ENCODE data around the gene SLC35F4. TPM values are rescaled to one million over a fixed set of nuclear protein-coding genes. Genes with fewer than 3 reads are reported as not detected.

Gene SLC35F4
- total RNA-seq, 1 experiment from 2014 or later, result not detected

- no peak for TF ChIP-seq CTCF (IDR thresholded peaks at IDR 0.05; ENCODE audit: insufficient read depth in 1 of 2, low read depth in 1 of 2, low read length in 1 of 2, severe bottlenecking in 1 of 2, unreplicated experiment in 1 of 2)
- intact Hi-C loops (cut with micrococcal nuclease; ENCODE audit: unreplicated experiment), result no loop called here
- no TSS peak for BruUV-seq (replicated peaks)
- Histone ChIP-seq H3K9me3 (no peaks in the 10 kb centered on the region), H3K27me3 (replicated peaks; ENCODE audit: control insufficient read depth, insufficient read depth, low read length) (no peaks in the 10 kb centered on the region), H3K36me3 (ENCODE audit: control insufficient read depth, insufficient read depth, low read length) (no peaks in the 10 kb centered on the region), H3K4me3 (ENCODE audit: low read depth, low read length) (no peak overlapping the region), H3K4me1 (no peaks in the 10 kb centered on the region)
- ChIA-PET POLR2A (no interaction called here), CTCF (no interaction called here)
- H3K9me3 Mint-ChIP-seq (ENCODE audit: unreplicated experiment), result no peaks in the 10 kb centered on the region
- no peaks in the 10 kb centered on the region for H3K4me1 Mint-ChIP-seq (ENCODE audit: low read depth, unreplicated experiment)
- H3K27me3 Mint-ChIP-seq (ENCODE audit: insufficient read depth, unreplicated experiment), result peaks cover 5% of the 10 kb centered on the region
- no peak overlapping the region for H3K27ac Mint-ChIP-seq (ENCODE audit: unreplicated experiment)
- DNase-seq, result no peak
- H3K36me3 Mint-ChIP-seq (ENCODE audit: insufficient read depth, unreplicated experiment), result no peaks in the 10 kb centered on the region
- H3K4me3 Mint-ChIP-seq (ENCODE audit: unreplicated experiment), result no peak overlapping the region
Observed at GRCh38 chr14:57573173-57573572, 292.7 kb downstream of the SLC35F4 start.

- Histone ChIP-seq H3K9me3 (no peaks in the 10 kb centered on the region), H3K4me1 (no peaks in the 10 kb centered on the region), H3K27me3 (replicated peaks; ENCODE audit: control insufficient read depth, insufficient read depth, low read length) (no peaks in the 10 kb centered on the region), H3K4me3 (ENCODE audit: low read depth, low read length) (no peak overlapping the region), H3K36me3 (ENCODE audit: control insufficient read depth, insufficient read depth, low read length) (no peaks in the 10 kb centered on the region)
- BruUV-seq (replicated peaks), result no TSS peak
- H3K9me3 Mint-ChIP-seq (ENCODE audit: unreplicated experiment), result no peaks in the 10 kb centered on the region
- H3K4me1 Mint-ChIP-seq (ENCODE audit: low read depth, unreplicated experiment), result no peaks in the 10 kb centered on the region
- no peak for DNase-seq
- intact Hi-C loops (cut with micrococcal nuclease; ENCODE audit: unreplicated experiment), result no loop called here
- H3K27me3 Mint-ChIP-seq (ENCODE audit: insufficient read depth, unreplicated experiment), result peaks cover 6% of the 10 kb centered on the region
- H3K4me3 Mint-ChIP-seq (ENCODE audit: unreplicated experiment), result no peak overlapping the region
- H3K27ac Mint-ChIP-seq (ENCODE audit: unreplicated experiment), result no peak overlapping the region
- ChIA-PET CTCF (no interaction called here), POLR2A (no interaction called here)
- no peak for TF ChIP-seq CTCF (IDR thresholded peaks at IDR 0.05; ENCODE audit: insufficient read depth in 1 of 2, low read depth in 1 of 2, low read length in 1 of 2, severe bottlenecking in 1 of 2, unreplicated experiment in 1 of 2)
- no peaks in the 10 kb centered on the region for H3K36me3 Mint-ChIP-seq (ENCODE audit: insufficient read depth, unreplicated experiment)
Observed at GRCh38 chr14:57568554-57568953, 297.3 kb downstream of the SLC35F4 start.

GRCh38 chr14:57567220-57567619, 298.7 kb downstream of the SLC35F4 start:
- no peak for TF ChIP-seq CTCF (IDR thresholded peaks at IDR 0.05; ENCODE audit: insufficient read depth in 1 of 2, low read depth in 1 of 2, low read length in 1 of 2, severe bottlenecking in 1 of 2, unreplicated experiment in 1 of 2)
- H3K27me3 Mint-ChIP-seq (ENCODE audit: insufficient read depth, unreplicated experiment), result peaks cover 13% of the 10 kb centered on the region
- Histone ChIP-seq H3K4me3 (ENCODE audit: low read depth, low read length) (no peak overlapping the region), H3K9me3 (no peaks in the 10 kb centered on the region), H3K36me3 (ENCODE audit: control insufficient read depth, insufficient read depth, low read length) (no peaks in the 10 kb centered on the region), H3K4me1 (no peaks in the 10 kb centered on the region), H3K27me3 (replicated peaks; ENCODE audit: control insufficient read depth, insufficient read depth, low read length) (no peaks in the 10 kb centered on the region)
- H3K9me3 Mint-ChIP-seq (ENCODE audit: unreplicated experiment), result no peaks in the 10 kb centered on the region
- H3K4me1 Mint-ChIP-seq (ENCODE audit: low read depth, unreplicated experiment), result no peaks in the 10 kb centered on the region
- BruUV-seq (replicated peaks), result no TSS peak
- no peak for DNase-seq
- H3K36me3 Mint-ChIP-seq (ENCODE audit: insufficient read depth, unreplicated experiment), result no peaks in the 10 kb centered on the region
- intact Hi-C loops (cut with micrococcal nuclease; ENCODE audit: unreplicated experiment), result no loop called here
- POLR2A ChIA-PET, result no interaction called here
- no peak overlapping the region for H3K27ac Mint-ChIP-seq (ENCODE audit: unreplicated experiment)
- no peak overlapping the region for H3K4me3 Mint-ChIP-seq (ENCODE audit: unreplicated experiment)
- CTCF ChIA-PET, result no interaction called here

Measured in Caco-2 (cell line).